Epithelial cell of prostate (primary cell): ENCODE measurements around the gene AP2A2.

Source experiments
- DNase-seq: peaks from one replicate; pipeline ENCODE4 v3.0.0-alpha.2; 2011; ENCODE audit warnings: low read depth, low spot score
- H3K27ac ChIP-seq: fragments of 450-650 bp; 2 replicates; pipeline ENCODE4 v1.5.1; 2017; ENCODE audit warnings: mild to moderate bottlenecking

The AP2A2 gene

DNA sequence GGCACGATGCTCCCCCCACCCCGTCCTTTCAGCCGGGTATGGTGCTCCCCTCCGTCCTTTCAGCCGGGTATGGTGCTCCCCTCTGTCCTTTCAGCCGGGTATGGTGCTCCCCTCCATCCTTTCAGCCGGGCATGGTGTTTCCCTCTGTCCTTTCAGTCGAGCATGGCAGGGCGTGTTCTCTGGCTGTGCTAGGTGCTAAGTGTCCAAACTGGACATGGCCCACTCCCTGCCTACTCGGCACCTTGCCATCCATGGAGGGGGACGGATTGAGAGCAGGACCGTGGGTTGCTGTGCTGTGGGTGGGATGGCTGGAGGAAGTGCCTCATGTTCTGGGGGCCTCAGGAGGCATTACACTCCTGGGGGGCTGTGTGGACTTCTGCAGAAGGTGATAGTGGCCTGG is 65.4 kb downstream of the AP2A2 start:
- DNase-seq = no peak

GRCh38 chr11:991711-992307 is 66.1 kb downstream of the AP2A2 start:
- H3K27ac ChIP-seq = no peak overlapping the region
- no peak for DNase-seq

More for the DNA sequence above, 65.4 kb downstream of the AP2A2 start:
- no peak overlapping the region for H3K27ac ChIP-seq

DNA sequence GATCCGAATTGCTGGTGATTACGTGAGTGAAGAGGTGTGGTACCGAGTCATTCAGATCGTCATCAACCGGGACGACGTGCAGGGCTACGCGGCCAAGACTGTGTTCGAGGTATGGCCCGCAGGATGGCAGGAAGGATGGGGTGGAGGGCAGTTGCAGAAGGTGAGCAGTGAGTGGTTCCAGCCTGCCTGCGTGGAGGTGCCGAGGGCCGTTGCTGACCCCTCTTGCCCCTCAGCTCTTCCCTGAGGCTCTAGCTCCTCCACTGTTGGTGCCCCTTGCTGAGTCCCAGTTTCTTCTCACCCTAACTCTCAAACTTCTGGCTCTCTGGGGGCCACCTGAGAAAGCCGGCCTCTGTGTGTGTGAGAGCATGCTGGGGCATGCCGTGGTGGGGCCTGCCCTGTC is 66.9 kb downstream of the AP2A2 start:
- DNase-seq = no peak
- no peak overlapping the region for H3K27ac ChIP-seq

GRCh38 chr11:993632-994167 is 68.0 kb downstream of the AP2A2 start:
- H3K27ac ChIP-seq = no peak overlapping the region

DNA sequence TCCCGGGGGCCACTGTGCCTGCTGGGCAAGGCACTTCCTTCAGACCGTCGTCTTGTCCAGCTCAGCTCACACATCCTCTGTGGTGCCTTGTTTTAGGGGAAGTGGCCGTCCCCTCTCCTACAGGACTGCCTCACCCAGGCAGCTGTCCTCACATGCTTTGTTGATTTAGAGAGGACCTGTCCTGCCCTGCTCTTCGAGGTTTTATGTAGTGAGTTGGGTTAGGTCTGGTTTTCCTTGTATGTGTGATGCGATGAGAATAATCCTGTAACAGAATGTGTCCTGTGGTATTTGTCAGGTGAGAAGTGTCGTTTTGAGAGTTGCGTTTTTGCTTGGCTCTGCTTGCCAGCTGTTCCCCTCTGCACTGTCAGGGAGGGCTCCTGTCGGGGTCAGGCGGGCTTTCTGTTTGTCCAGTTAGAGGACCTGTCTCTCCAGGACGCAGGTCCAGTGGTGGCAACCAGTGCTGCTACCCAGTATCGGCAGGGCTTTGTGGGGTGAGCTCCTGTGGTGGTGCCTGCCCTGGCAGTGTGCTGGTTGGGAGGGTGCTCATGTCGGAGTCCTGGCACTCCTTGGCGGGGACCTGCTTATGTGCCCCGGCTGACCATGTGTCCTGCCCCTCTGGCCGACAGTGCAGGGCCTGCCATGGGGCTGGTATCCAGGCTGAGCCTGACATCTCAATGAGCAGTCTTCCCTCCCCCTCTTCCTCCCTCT is 69.5 kb downstream of the AP2A2 start:
- no peak overlapping the region for H3K27ac ChIP-seq
- DNase-seq = no peak

More at GRCh38 chr11:993632-994167, 68.0 kb downstream of the AP2A2 start:
- no peak for DNase-seq

- H3K27ac ChIP-seq = no peak overlapping the region
- DNase-seq = no peak
Observed at GRCh38 chr11:995752-996420, 70.2 kb downstream of the AP2A2 start.

DNA sequence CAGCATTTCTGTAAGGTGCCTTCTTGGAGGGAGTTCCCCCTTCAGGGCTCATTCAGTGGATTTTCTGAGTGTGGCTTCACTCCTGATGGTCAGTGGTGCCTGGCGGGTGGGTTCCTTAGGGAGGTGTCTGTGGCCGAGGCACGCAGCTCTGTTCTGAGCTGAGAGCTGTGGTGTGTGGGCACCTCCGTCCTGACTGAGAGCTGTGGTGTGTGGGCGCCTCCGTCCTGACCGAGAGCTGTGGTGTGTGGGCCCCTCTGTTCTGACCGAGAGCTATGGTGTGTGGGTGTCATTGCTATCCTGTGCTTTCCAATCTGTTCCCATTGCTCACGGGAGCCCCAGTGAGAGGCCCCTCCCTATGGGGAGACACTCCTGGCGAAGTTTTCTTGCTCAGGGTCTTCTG is 71.0 kb downstream of the AP2A2 start:
- H3K27ac ChIP-seq = no peak overlapping the region
- DNase-seq = no peak

DNA sequence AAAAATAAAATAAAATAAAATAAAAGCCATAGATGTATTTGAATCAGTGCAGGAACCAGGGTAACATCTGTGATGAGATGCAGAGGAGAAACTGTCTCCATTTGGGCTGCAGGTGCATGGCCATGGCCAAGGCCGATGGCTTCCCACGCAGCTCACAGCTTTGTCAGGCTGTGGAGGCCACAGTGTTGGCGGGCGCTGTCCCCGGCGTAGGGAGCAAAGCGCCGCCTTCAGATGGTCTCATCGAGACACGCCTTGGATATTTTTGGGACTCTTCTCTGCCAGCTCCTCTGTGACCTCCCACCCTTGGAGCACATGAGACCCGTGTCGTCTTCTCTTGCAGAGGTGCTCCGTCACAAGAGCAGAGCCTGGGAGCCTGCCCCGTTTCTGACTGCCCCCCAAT is 72.2 kb downstream of the AP2A2 start:
- DNase-seq = no peak
- no peak overlapping the region for H3K27ac ChIP-seq

GRCh38 chr11:999009-999408 is 73.3 kb downstream of the AP2A2 start:
- H3K27ac ChIP-seq = no peak overlapping the region
- DNase-seq = no peak

GRCh38 chr11:1000357-1001278 is 74.9 kb downstream of the AP2A2 start:
- DNase-seq = no peak

GRCh38 chr11:1001617-1002405 is 76.1 kb downstream of the AP2A2 start:
- DNase-seq = no peak
- no peak overlapping the region for H3K27ac ChIP-seq

More at GRCh38 chr11:1000357-1001278, 74.9 kb downstream of the AP2A2 start:
- H3K27ac ChIP-seq = no peak overlapping the region

- H3K27ac ChIP-seq = no peak overlapping the region
- no peak for DNase-seq
Observed at GRCh38 chr11:1002406-1002984, 76.8 kb downstream of the AP2A2 start.

DNA sequence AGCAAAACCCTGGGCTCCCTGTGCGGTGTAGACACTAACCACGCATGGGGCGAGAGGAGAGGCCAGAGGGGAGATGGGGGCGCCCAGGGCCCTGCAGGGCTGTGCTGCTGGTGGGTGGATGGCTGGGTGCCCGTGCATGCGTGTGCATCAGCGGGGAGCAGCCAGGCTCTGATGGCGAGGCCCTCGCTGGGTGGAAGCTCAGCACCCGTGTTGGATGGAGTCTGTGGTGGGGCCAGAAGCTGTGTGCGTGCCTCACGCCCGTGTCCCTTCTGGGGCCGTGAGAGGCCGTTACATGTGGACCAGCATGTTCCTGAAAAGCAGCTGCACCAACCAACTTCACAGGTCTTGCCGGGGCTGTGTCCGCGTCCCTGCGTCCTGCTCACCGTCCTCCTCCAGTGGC is 77.5 kb downstream of the AP2A2 start:
- no peak for DNase-seq
- no peak overlapping the region for H3K27ac ChIP-seq

DNA sequence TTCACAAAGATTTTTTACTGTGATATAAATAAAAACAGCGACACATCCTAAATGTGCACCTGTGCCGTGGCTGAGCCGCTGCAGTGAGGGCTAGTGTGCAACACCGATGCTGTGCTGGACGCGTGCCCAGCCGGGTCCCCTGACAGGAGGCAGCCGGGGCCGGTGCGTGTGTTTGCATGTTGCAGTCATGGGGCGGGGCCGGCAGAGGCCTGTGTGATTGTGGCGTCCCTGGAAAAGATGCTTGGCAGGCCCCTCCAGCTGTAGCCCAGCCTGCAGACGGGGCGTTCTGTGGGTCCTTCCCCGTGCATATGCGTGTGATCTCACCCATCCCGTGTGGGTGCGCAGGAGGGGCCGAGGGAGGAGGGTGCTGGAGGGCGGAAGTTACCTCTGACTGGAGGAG is 80.3 kb downstream of the AP2A2 start:
- no peak overlapping the region for H3K27ac ChIP-seq
- DNase-seq = no peak

DNA sequence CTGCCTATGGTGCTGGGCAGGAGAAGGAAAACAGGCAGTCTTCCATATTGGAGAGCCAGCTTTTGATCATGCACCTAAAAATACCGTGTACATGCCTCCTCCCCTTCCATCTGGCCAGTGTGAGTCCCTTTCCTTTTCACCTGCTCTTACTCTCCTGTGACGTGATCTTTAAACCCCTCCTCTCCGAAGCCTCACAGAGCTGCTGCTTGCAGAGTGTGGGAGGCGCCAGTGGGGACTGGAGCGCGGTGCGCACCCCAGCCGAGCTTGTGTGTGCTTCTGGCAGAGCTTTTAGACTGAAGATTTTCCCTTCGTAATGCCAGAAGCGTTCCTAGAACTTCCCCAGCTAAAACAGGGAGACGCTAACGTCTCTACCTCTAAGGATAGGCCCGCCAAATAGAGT is 81.1 kb downstream of the AP2A2 start:
- no peak for DNase-seq
- no peak overlapping the region for H3K27ac ChIP-seq

GRCh38 chr11:1007279-1007678 is 81.6 kb downstream of the AP2A2 start:
- no peak for DNase-seq
- H3K27ac ChIP-seq = no peak overlapping the region

- no peak overlapping the region for H3K27ac ChIP-seq
- DNase-seq = no peak
Observed at GRCh38 chr11:1008001-1008802, 82.5 kb downstream of the AP2A2 start.

GRCh38 chr11:1008803-1009145 is 83.1 kb downstream of the AP2A2 start:
- no peak for DNase-seq
- no peak overlapping the region for H3K27ac ChIP-seq
